T-helper 2 cell (primary cell): ENCODE measurements around the gene FRMPD2.
"Not testable (repeated sequence)": the region's sequence is repeated elsewhere in the genome, so short reads cannot be mapped to it uniquely, and the experiment has no call there.

Source experiments
- DNase-seq, 5 experiments: peaks; one replicate each; pipeline versions ENCODE4 v3.0.0 to v3.0.0-alpha.2; 2012 to 2022

Gene FRMPD2

DNA sequence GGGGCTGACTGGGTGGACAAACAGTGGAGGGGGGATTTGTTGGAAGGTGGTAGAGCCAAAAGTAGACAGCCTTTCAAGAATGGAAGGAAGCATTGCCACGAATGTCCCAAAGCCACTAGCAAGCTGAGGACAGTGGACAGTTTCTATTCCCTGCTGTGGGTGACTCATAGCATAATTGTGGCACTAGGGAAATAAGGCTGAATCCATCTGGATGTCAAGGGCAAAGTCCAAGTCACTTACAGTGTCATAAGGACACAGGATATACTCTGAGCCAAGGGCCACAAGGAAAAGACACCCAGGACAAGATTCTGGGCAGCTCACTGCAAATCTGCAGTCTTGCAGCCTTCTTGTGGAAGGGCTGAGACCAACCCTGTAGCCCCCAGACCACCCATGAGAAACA, 79.7 kb downstream of the FRMPD2 start:
- DNase-seq = no peak

DNA sequence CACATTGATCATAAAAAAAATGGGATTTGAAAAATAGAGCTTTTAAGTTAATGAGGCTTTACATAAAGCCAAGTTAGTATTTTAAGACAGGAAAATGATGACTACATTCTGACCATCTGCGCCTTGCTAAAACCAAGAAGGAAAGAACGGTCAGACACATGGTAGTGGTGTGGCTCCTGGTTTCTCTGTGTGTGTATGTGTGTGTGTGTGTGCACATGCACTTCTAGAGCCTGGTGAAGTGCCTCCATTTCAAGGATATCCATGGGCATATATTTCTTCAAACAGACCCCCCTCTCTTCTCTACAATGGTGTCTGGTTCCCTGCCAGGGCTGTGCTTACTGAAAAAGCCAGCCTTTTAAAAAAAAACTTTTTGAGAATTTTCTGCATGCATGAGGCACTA, 80.9 kb downstream of the FRMPD2 start:
- DNase-seq = no peak

DNA sequence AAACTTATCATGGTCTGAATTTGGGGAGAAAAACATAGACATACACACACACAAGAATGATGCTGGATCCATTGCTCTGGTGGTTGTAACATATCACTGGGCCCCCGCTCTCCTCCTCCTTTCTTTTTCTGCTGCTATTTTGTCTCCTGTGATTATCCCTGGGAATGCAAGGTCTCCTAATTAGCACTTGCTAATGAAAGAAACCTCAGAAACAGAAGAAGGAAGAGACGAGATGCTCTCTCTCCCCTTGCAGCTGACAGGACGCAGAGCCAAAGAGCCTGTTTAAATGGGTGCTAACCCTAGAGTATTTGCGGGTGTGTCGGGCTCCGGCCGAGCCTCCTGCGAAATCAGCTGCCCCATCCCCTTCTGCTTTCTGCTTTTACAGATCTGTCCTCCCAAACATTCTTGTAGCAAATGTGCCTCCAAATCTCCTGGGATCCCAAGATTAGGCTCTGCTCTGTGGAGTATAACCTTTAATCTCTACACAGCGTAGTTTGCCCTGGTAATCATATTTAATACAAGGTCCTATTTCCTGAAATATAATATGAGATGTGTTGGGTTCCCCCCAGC, 81.5 kb downstream of the FRMPD2 start:
- no peak for DNase-seq

DNA sequence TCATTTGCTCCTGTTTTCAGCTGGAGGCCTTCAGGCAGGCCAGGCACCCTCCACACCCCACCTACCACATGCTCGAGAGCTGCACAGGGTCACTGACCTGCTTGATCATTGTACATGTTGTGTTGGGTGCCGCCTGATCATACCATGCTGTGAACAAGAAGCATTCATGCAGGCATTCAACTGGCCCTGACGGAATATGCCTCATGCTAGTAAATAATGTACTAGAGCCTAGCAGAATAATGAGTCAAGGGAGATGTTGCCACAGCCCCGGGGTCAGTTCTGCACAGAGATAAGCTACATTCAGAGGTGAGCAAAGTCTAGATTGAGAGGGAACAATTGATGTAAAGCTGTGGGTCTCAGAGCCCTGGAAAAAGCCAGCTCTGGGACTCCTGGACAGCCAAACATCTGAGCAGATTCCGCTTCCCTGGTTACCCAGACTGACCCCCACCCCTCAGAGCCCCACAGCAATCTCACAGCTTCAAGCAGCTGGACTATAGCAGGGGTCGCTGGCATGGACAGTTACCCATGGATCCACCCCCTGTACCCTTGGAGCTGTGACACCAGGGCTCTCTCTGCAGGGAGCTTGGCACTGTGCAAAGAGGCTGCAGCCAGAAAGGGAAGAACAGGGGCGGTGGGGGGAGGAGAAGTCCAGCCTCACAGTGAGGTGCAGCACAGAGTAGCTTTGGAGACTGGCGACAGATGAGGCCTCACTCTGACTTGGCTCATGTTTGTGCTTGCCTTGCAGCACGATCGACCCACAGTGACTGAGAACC, 86.6 kb downstream of the FRMPD2 start:
- no peak for DNase-seq

DNA sequence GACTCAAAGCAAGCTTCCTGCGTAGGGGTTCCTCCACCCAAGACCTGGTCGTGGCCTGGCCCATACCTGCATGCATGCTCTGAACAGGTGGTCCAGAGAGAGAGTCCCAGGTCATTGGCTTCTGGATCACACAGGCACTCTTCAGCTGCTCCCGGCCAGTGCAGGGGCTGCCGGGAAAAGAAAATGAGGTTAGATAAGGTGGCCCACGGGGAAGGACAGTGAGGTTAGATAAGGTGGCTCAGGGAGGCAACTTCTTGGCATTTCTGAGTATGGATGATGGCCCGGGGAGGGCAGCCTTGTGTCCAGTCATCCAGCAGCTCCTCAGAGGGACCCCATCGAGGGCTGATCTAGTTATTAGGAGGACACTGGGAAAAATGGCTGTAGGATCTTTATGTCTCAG, 87.4 kb downstream of the FRMPD2 start:
- DNase-seq = no peak

DNA sequence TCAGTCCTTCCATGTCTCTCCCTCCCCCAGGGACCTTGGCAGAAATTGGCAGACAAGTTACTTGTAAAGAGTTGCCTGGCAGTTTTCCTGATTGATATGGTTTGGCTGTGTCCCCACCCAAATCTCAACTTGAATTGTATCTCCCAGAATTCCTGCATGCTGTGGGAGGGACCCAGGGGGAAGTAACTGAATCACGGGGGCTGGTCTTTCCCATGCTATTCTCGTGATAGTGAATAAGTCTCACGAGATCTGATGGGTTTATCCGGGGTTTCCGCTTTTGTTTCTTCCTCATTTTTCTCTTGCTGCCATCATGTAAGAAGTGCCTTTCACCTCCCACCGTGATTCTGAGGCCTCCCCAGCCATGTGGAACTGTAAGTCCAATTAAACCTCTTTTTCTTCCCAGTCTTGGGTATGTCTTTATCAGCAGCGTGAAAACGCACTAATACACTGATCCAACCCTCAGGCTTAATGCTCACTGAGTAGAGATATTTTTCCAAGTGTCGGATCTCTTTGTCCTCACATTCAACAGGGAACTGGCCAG, 88.2 kb downstream of the FRMPD2 start:
- not testable (repeated sequence) for DNase-seq

DNA sequence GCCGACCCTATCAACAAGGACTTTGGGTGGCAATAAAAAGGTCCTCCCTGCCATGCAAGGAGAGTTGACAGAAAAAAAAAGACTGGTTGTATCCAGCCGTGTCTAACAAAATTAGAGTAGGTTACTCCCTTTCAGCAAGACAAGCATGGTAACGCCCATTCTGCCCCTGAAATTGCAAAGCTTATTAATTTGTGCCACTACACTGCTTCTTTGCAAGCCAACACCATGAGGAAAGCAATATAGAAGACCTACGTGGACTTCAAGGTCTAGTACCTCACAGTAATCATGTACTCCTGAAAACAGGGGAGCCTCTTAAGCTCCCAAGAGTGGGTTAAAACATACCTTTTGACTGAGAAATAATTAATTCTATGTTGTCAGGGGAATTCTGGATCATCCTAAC, 90.3 kb downstream of the FRMPD2 start:
- DNase-seq = no peak

DNA sequence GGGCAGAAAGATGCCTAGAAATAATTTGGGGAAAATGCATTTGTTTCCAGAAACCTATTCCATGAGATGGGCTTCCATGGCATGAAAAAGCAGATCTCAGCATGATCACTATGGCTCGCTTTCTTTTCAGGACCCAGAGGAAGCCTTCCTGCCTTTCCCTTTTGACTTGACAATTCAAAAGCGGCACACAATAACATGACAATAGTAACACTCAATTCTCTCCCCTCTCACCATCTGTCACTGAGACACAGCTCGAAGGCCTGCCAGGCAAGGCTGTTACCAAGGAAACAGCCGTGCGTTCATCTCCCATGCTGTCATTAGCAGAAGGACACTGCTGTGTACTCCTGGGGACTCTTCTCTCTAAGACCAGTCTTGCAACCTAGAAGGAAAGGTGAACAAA, 101.8 kb downstream of the FRMPD2 start:
- not testable (repeated sequence) for DNase-seq

GRCh38 chr10:48160670-48161069, 113.8 kb downstream of the FRMPD2 start:
- not testable (repeated sequence) for DNase-seq

DNA sequence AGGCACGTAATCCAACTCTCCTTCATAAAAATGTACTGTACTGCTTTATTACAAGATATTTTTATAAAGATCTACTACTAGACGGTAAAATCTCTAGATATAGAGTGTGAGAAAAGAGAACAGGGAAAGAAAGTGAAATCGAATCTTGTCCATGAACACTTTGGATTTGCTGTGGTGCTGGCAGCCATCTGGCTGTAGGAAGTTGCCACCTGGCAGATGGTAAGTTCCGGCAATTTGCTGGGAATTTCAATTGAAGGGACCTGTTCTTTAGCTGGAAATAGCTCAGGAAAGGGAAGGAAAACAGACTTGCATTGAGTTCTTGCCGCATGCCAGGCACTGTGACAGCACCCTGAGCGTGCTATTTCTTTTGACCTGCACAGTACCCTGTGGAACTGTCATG, 114.3 kb downstream of the FRMPD2 start:
- not testable (repeated sequence) for DNase-seq

- DNase-seq = not testable (repeated sequence)
Measured at GRCh38 chr10:48154211-48155140, 120.0 kb downstream of the FRMPD2 start.

DNA sequence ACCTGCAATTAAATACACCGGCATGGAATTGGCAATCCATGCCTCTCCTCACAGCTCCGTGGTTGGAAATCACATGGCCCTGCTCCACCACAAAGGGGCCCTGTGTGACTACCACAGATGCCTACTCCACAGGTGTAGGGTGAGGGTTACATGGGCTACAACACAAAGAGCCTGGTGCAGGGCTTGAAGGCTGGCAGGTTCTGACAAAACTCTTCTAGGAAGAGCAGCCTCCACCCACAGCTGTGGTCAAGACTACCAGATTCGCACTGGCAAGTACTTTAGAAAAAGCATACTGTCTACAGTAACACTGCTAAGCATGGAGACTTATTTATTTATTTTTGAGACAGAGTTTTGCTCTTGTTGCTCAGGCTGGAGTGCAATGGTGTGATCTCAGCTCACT, 126.9 kb downstream of the FRMPD2 start:
- DNase-seq = not testable (repeated sequence)

DNA sequence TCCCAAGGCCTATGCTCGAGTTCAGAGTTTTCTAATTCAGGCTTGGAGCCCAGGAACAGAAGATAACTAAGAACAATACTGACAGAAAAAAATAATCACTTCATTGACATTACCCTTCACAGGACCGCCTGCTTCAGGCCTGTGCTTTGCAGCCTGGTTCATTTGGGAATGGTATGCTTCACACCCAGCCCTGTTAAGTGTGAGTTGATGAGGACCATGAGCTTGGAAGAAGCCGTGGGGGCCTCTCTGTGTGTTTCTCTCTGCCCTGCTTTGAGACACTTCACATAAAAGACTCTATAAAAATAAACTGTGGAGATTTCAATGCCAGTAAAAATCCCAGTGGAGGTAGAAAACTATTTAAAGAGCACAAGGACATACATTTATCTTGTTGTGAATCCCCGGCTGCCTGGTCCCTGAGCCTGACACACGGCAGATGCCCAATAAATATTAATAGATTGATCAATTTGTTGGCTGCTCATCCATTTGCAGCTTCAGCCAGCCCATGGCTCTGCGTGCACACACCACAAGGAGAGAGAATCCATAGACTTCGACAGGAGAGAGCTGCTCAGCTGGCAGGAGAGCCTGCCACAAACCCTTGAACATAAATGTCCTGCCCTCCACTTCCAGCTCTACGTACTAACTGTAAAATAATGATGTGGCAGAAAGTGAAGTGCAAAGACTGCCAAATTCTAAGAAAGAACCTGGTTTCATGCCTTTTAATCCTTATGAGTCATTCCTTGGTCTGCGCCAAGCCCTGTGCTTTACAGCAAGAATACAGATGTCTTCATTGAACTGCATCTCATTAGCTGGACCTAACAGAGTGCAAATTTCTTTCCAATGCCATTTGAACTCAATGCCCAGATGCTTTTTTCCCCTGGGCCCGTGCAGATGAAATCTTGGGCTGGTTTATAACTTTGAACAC, 130.5 kb downstream of the FRMPD2 start:
- not testable (repeated sequence) for DNase-seq

GRCh38 chr10:48140949-48141348, 133.5 kb downstream of the FRMPD2 start:
- DNase-seq = not testable (repeated sequence)

GRCh38 chr10:48139953-48140850, 134.3 kb downstream of the FRMPD2 start:
- not testable (repeated sequence) for DNase-seq

DNA sequence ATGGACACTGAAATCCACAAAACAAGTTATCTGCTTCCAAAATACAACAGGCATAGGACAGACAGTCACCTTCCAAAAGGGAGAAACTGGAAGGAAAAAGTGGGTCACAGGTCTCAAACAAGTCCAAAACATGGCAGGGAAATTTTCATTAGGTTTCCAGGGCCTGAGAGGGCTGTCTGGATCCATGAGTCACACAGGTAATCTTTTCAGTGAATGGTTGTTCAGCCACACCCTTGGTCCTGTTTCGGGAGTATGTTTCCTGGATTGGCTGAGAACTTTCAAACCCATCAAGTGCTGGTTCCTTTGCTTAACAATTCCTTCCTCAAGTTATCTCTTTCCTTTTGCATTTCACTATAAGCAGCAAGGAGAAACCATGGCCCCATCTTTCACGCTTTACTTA, 145.5 kb downstream of the FRMPD2 start:
- DNase-seq = not testable (repeated sequence)

DNA sequence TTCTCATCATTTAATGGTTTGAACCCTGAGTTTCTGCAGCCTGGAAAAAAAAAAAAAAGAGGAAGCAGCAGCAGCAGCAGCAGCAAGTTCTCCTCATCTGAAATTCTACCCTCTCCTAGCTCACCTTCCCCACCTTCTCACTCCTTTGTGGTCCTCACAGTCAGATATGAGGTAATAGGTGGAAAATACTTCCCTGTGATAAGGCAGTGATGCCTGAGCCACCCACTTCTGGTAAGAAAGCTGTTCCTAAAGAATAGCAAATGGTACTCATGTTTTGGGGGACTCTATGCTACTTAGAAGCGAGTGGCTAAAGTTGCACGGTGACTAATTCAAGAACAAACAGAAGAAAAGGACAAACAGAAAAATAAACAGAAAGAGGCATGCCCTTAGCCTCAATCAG, 148.2 kb downstream of the FRMPD2 start:
- not testable (repeated sequence) for DNase-seq

DNA sequence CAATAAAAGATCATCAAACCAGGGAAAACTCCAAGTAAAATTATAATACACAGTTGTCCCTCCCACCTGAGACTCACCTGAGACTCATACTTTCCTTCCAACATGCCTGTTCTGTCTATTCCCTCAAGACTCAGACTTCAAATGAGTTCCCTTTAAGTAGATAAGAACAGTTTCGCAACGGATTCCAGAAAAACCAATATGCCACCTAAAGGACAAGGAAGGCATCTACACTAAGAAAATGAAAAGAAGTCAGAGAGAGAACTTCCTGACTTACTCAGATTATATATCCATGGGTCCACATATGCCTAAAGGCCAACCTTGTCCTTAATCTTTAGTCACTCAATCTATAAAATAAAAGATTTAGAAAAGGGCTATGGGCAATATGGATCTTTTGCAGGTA, 148.9 kb downstream of the FRMPD2 start:
- not testable (repeated sequence) for DNase-seq

- DNase-seq = not testable (repeated sequence)
Measured at GRCh38 chr10:48122618-48123017, 151.9 kb downstream of the FRMPD2 start.

- not testable (repeated sequence) for DNase-seq
Measured at GRCh38 chr10:48110277-48110676, 164.2 kb downstream of the FRMPD2 start.
